Immature natural killer cell (primary cell): ENCODE data around the gene KRT12. TPM values are rescaled to one million over a fixed set of nuclear protein-coding genes. Genes with fewer than 3 reads are reported as not detected.

Source experiments
- DNase-seq, 3 donors: peaks; one replicate each; pipeline ENCODE4 v3.0.0; 2022; ENCODE audit warnings: mixed read lengths in 1 of 3
- H3K27ac Mint-ChIP-seq, 6 donors: one replicate each; pipeline ENCODE4 v1.8.0; 2020; ENCODE audit warnings: mixed read lengths in 6 of 6, mild to moderate bottlenecking in 5 of 6, inconsistent platforms in 4 of 6, moderate library complexity in 3 of 6
- H3K27me3 Mint-ChIP-seq, 3 donors: one replicate each; pipeline ENCODE4 v1.8.0; 2020 to 2021; ENCODE audit warnings: low read depth in 3 of 3, mild to moderate bottlenecking in 3 of 3, mixed read lengths in 3 of 3, moderate library complexity in 3 of 3, inconsistent platforms in 1 of 3
- H3K36me3 Mint-ChIP-seq, 3 donors: one replicate each; pipeline ENCODE4 v1.8.0; 2020; ENCODE audit warnings: mixed read lengths in 3 of 3, inconsistent platforms in 2 of 3, mild to moderate bottlenecking in 2 of 3
- H3K4me1 Mint-ChIP-seq, 2 donors: one replicate each; pipeline ENCODE4 v1.8.0; 2020; ENCODE audit warnings: inconsistent platforms in 2 of 2, mild to moderate bottlenecking in 2 of 2, mixed read lengths in 2 of 2, moderate library complexity in 1 of 2
- H3K4me3 Mint-ChIP-seq, 5 donors: one replicate each; pipeline ENCODE4 v1.8.0; 2020; ENCODE audit warnings: mild to moderate bottlenecking in 5 of 5, mixed read lengths in 5 of 5, inconsistent platforms in 3 of 5, moderate library complexity in 3 of 5
- H3K9me3 Mint-ChIP-seq, 6 donors: one replicate each; pipeline ENCODE4 v1.8.0; 2020; ENCODE audit warnings: mild to moderate bottlenecking in 6 of 6, mixed read lengths in 6 of 6, inconsistent platforms in 4 of 6, moderate library complexity in 3 of 6
- polyA plus RNA-seq, 3 donors: library from polyadenylated mRNA; unstranded; fragments of 300-500 nt; fragmentation: Illumina TruSeq; gene quantifications; one replicate each; pipeline ENCODE4 v1.2.3, GENCODE V29; 2021

Gene KRT12
- polyA plus RNA-seq, 3 donors from 2014 or later: not detected

GRCh38 chr17:40901981-40902474, 35.0 kb upstream of the KRT12 start:
- Mint-ChIP-seq H3K4me1 (no peaks in the 10 kb centered on the region), H3K9me3 (peaks cover 0 to 1% (median 0%) of the 10 kb centered on the region in 6 donors), H3K27ac (no peak overlapping the region), H3K27me3 (peaks cover 0 to 19% (median 3%) of the 10 kb centered on the region in 3 donors), H3K4me3 (no peak overlapping the region), H3K36me3 (no peaks in the 10 kb centered on the region)
- no peak for DNase-seq

- Mint-ChIP-seq H3K36me3 (no peaks in the 10 kb centered on the region), H3K9me3 (peaks cover 0 to 1% (median 0%) of the 10 kb centered on the region in 6 donors), H3K27ac (no peak overlapping the region), H3K4me3 (no peak overlapping the region), H3K4me1 (no peaks in the 10 kb centered on the region), H3K27me3 (peaks cover 0 to 19% (median 5%) of the 10 kb centered on the region in 3 donors)
- DNase-seq: no peak
These were observed 33.9 kb upstream of the KRT12 start for GRCh38 chr17:40900809-40901356.

GRCh38 chr17:40896916-40897455, 30.0 kb upstream of the KRT12 start:
- H3K27me3 Mint-ChIP-seq: peaks cover 2 to 18% (median 6%) of the 10 kb centered on the region in 3 donors
- H3K36me3 Mint-ChIP-seq: no peaks in the 10 kb centered on the region
- no peak overlapping the region for H3K27ac Mint-ChIP-seq
- no peaks in the 10 kb centered on the region for H3K4me1 Mint-ChIP-seq
- H3K9me3 Mint-ChIP-seq: no peaks in the 10 kb centered on the region
- no peak overlapping the region for H3K4me3 Mint-ChIP-seq
- no peak for DNase-seq

- Mint-ChIP-seq H3K27me3 (peaks cover 3 to 15% (median 6%) of the 10 kb centered on the region in 3 donors), H3K27ac (no peak overlapping the region), H3K36me3 (no peaks in the 10 kb centered on the region), H3K9me3 (no peaks in the 10 kb centered on the region), H3K4me1 (no peaks in the 10 kb centered on the region), H3K4me3 (no peak overlapping the region)
- DNase-seq: no peak
These were observed 28.2 kb upstream of the KRT12 start for GRCh38 chr17:40895106-40895730.

- H3K27me3 Mint-ChIP-seq: peaks cover 18% of the 10 kb centered on the region in 3 donors
- H3K4me1 Mint-ChIP-seq: no peaks in the 10 kb centered on the region
- H3K9me3 Mint-ChIP-seq: no peaks in the 10 kb centered on the region
- no peak for DNase-seq
- no peaks in the 10 kb centered on the region for H3K36me3 Mint-ChIP-seq
- H3K4me3 Mint-ChIP-seq: no peak overlapping the region
- H3K27ac Mint-ChIP-seq: no peak overlapping the region
These were observed 21.2 kb upstream of the KRT12 start for GRCh38 chr17:40888196-40888720.

GRCh38 chr17:40886090-40886489, 19.1 kb upstream of the KRT12 start:
- peaks cover 12 to 21% (median 17%) of the 10 kb centered on the region in 3 donors for H3K27me3 Mint-ChIP-seq
- no peaks in the 10 kb centered on the region for H3K9me3 Mint-ChIP-seq
- no peak overlapping the region for H3K4me3 Mint-ChIP-seq
- no peak overlapping the region for H3K27ac Mint-ChIP-seq
- H3K36me3 Mint-ChIP-seq: no peaks in the 10 kb centered on the region
- DNase-seq: no peak
- H3K4me1 Mint-ChIP-seq: no peaks in the 10 kb centered on the region

GRCh38 chr17:40884708-40885512, 17.9 kb upstream of the KRT12 start, which contains the start of gene KRT20:
KRT20 (minus strand) TSS chr17:40885242; CDS start chr17:40885185, 57 bp downstream.
- H3K36me3 Mint-ChIP-seq: no peaks in the 10 kb centered on the region
- DNase-seq: no peak
- no peak within 1 kb of the TSS for H3K27ac Mint-ChIP-seq
- no peaks in the 10 kb centered on the region for H3K4me1 Mint-ChIP-seq
- H3K27me3 Mint-ChIP-seq: peaks cover 12 to 19% (median 17%) of the 10 kb centered on the region in 3 donors
- no peak within 1 kb of the TSS for H3K4me3 Mint-ChIP-seq
- H3K9me3 Mint-ChIP-seq: no peaks in the 10 kb centered on the region

- no peak overlapping the region for H3K27ac Mint-ChIP-seq
- no peaks in the 10 kb centered on the region for H3K36me3 Mint-ChIP-seq
- H3K4me3 Mint-ChIP-seq: no peak overlapping the region
- H3K9me3 Mint-ChIP-seq: no peaks in the 10 kb centered on the region
- H3K27me3 Mint-ChIP-seq: peaks cover 12 to 16% (median 13%) of the 10 kb centered on the region in 3 donors
- no peak for DNase-seq
- no peaks in the 10 kb centered on the region for H3K4me1 Mint-ChIP-seq
These were observed 16.8 kb upstream of the KRT12 start for GRCh38 chr17:40883626-40884334.

- H3K27me3 Mint-ChIP-seq: peaks cover 9 to 13% (median 11%) of the 10 kb centered on the region in 3 donors
These were observed 16.0 kb upstream of the KRT12 start for GRCh38 chr17:40883031-40883430.

GRCh38 chr17:40879026-40879425, 12.0 kb upstream of the KRT12 start:
- Mint-ChIP-seq H3K9me3 (no peaks in the 10 kb centered on the region), H3K4me3 (no peak overlapping the region), H3K27me3 (peaks cover 5 to 8% (median 6%) of the 10 kb centered on the region in 3 donors), H3K36me3 (no peaks in the 10 kb centered on the region), H3K4me1 (no peaks in the 10 kb centered on the region), H3K27ac (no peak overlapping the region)
- DNase-seq: no peak

More at GRCh38 chr17:40883031-40883430, 16.0 kb upstream of the KRT12 start:
- Mint-ChIP-seq H3K36me3 (no peaks in the 10 kb centered on the region), H3K9me3 (no peaks in the 10 kb centered on the region), H3K4me1 (no peaks in the 10 kb centered on the region), H3K27ac (no peak overlapping the region), H3K4me3 (no peak overlapping the region)
- DNase-seq: no peak

GRCh38 chr17:40878044-40878443, 11.0 kb upstream of the KRT12 start:
- H3K4me3 Mint-ChIP-seq: no peak overlapping the region
- H3K9me3 Mint-ChIP-seq: no peaks in the 10 kb centered on the region
- H3K36me3 Mint-ChIP-seq: no peaks in the 10 kb centered on the region
- H3K27me3 Mint-ChIP-seq: peaks cover 0 to 3% (median 0%) of the 10 kb centered on the region in 3 donors
- no peaks in the 10 kb centered on the region for H3K4me1 Mint-ChIP-seq
- DNase-seq: no peak
- no peak overlapping the region for H3K27ac Mint-ChIP-seq

- no peaks in the 10 kb centered on the region for H3K4me1 Mint-ChIP-seq
- no peak overlapping the region for H3K27ac Mint-ChIP-seq
- H3K36me3 Mint-ChIP-seq: no peaks in the 10 kb centered on the region
- H3K4me3 Mint-ChIP-seq: no peak overlapping the region
- peaks cover 0 to 7% (median 6%) of the 10 kb centered on the region in 3 donors for H3K27me3 Mint-ChIP-seq
- no peaks in the 10 kb centered on the region for H3K9me3 Mint-ChIP-seq
- DNase-seq: no peak
These were observed 6.8 kb upstream of the KRT12 start for GRCh38 chr17:40873801-40874200.

GRCh38 chr17:40873255-40873654, 6.2 kb upstream of the KRT12 start:
- Mint-ChIP-seq H3K27ac (no peak overlapping the region), H3K4me1 (no peaks in the 10 kb centered on the region), H3K27me3 (peaks cover 0 to 7% (median 6%) of the 10 kb centered on the region in 3 donors), H3K9me3 (no peaks in the 10 kb centered on the region), H3K4me3 (no peak overlapping the region), H3K36me3 (no peaks in the 10 kb centered on the region)
- no peak for DNase-seq
